Measurements from ENCODE around the gene TCF7L1.
A peak's percentile ranks its signal among the peaks of the same experiment; 100 is the strongest.

Gene TCF7L1

DNA sequence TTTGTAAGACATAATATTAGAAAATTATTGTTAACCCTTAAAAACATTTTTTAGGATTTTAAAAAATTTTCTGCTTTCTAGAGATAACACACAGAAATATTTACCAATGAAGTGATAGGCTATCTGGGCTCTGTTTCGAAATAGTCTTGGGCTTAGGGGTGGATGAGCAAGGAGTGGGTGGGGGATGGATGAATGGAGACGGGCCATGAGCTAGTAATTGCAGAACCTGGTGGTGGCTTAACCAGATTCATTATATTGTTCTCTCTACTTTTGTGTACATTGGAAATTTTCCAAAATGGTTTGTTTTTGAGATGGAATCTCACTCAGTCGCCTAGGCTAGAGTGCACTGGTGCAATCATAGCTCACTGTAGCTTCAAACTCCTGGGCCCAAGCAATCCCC is 89.6 kb downstream of the TCF7L1 start:
- DNase-seq (ENCODE audit: low spot score), result no peak

GRCh38 chr2:85226783-85227182 is 93.6 kb downstream of the TCF7L1 start:
- DNase-seq (ENCODE audit: low spot score), result no peak

DNA sequence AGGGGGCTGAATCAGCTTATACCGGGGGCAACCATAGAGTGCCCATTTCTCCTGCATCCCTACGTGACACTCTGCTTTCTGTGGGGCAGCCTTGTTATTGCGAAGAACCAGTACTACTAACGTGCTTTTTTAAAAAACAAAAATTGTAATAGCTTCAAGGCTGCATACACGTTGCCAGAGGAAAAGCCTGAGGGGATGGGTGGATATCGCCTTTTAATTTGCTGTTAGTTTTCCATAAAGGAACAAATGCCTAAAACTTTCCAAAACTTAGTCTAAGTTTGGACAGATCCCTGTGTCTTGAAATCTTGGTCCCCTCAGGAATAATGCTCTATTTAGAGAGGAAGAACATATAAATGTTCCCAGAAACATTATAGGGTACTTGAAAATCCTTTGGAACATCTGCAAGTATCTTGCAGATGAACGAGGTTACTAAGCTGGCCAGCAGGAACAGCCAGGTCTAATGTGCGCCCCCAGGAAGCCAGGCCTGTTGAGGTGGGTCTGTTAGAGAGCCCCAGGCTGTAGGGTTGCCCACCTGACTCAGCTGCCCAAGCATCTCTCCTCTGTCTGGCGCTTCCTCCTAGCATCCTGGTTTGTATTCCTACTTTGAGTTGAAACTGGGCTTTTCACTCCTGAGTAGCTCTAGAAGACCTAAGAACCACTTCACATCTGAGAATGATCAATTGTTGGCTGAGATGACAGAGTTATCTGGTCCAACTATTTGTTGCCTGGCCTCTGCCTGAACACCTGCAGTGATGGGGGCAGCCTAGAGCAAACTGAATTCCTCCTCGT is 97.7 kb downstream of the TCF7L1 start:
- DNase-seq (ENCODE audit: low spot score), result no peak

DNA sequence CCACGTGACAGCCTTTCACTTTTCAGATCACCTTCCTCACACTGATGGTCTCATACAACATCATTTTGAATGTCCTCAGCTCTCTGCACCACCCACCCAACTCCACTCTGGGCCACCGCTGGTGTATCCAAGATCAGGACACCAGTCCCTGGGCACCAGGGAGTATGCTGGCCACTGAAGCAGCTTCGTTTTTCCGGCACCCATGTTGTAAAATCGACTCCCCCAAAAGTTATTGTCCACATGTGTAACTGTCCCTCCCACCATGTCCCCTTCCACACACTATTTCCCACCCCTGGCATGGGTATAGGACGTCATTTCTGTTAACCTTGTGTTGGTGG is 98.2 kb downstream of the TCF7L1 start:
- no peak for DNase-seq (ENCODE audit: low spot score)

GRCh38 chr2:85231952-85232351 is 98.8 kb downstream of the TCF7L1 start:
- DNase-seq (ENCODE audit: low spot score), result no peak

DNA sequence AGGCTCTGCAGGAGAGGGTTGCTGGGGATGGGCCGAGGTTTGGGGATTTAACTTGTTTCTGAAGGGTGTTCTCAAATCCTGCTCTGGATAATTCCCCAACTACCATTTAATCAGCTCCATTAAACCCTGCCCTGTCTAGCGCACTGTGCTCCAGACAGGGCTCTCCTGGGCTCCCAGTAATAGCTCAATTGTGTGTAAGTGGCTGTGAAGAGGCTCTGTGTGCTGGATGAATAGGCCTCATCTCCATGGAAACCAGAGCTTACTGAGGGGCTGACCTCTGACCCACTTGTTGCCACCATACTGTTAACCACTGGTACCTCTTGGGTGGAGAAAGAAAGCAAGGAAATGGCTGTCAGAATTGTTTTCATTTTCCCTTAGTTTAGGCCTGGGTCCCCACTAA is 101.7 kb downstream of the TCF7L1 start:
- no peak for DNase-seq (ENCODE audit: low spot score)

- no peak for DNase-seq (ENCODE audit: low spot score)
Measured at GRCh38 chr2:85235281-85235680, 102.1 kb downstream of the TCF7L1 start.

DNA sequence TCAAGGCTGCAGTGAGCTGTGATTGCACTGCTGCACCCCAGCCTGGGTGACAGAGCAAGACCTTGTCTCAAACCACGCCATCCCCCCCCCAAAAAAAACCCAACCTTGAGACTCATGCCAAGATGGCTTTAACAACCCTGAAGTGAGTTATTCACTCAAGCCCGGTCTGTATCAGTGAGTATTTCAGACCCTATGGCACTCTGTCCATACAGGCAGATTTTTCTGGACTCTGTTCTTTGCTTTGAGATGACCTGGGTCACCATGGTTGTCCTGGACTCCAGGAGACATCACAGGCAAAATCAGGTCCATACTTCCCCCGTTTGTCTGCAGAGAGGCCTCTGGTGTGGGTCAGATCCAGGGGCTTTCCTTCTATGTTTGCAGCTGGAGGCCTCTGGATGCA is 102.9 kb downstream of the TCF7L1 start:
- DNase-seq (ENCODE audit: low spot score), result no peak

GRCh38 chr2:85237849-85238565 is 104.8 kb downstream of the TCF7L1 start:
- DNase-seq (ENCODE audit: low spot score), result no peak

DNA sequence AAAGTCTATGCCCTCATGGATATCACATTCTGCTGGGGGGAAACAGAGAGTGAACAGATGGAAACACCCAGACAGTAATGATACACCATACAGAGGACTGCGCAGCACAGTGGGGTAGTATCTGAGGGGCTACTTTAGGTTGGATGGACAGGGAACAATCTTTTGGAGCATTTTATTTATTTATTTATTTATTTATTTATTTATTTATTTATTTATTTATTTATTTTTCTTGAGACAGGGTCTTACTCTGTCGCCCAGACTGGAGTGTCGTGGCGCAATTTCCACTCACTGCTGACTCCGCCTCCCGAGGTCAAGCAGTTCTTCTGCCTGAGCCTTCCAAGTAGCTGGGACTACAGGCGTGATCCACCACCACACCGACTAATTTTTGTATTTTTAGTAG is 105.4 kb downstream of the TCF7L1 start:
- no peak for DNase-seq (ENCODE audit: low spot score)

GRCh38 chr2:85239102-85239501 is 105.9 kb downstream of the TCF7L1 start:
- DNase-seq (ENCODE audit: low spot score), result no peak

GRCh38 chr2:85240055-85240454 is 106.9 kb downstream of the TCF7L1 start:
- DNase-seq (ENCODE audit: low spot score), result no peak

- DNase-seq (ENCODE audit: low spot score), result no peak
Measured at GRCh38 chr2:85242321-85242720, 109.1 kb downstream of the TCF7L1 start.

DNA sequence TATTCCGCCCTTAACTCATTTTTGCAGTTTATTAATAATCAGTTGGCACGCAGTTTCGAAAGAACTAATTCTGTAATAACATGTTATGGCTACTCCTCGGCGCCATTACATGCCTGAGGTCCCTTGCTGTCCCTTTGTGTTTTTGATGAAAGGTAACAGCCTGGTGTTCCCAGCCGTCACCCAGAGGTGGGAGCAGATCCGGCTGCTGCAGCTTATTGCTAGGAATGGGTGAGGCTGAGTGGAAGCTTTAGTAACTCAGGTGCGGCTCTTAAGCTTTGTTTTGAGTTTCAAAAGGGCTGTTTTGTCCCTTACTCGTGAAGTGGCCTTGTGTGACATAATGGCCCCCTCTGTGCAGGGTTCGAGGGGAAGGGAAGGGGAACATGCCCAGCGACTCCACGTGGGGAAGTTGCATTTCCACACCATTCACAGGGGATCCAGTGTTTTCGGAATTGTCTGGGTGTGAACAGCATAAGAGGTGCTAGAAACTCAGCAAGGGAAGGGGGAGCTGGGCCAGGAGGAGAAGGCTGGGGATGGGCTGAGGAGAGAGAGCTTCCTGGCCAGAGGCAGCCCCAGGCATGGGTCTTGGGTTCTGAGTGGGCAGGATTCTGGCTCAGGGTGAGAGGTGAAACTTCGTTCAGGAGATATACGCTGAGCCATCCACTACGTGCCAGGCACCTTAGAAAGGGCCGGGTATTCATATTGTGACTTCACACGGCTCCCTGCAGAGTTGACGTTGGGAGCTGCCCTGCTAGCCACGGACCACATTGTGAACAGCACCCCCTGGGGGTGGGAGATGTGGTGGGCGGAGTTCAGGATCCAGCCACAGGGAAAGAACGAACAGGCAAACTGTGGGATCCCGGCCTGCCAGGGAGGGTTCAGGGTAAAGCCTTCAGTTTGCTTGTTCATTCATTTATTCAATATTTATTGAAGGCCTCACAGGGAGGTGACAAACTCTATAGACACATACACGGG is 110.2 kb downstream of the TCF7L1 start:
- DNase-seq (ENCODE audit: low spot score), result no peak

DNA sequence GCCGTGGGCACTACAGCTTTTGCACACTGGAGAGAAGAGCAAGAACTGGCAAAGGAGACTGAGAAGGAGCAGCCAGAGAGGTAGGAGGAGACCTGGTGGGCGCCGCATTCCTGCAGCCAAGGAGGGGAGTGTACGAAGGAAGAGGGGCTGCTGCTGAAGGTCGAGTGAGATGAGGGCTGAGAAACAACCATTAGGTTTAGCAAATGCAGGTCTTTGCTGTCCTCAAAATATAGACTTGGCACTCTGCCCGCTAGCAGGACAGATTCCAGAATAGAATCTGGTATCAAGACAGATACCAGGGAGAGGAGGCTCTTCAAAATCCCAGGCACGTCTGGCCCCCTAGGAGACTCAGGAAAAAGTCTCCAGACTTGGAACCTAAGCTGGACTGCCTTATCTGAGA is 111.6 kb downstream of the TCF7L1 start:
- DNase-seq (ENCODE audit: low spot score), result no peak

DNA sequence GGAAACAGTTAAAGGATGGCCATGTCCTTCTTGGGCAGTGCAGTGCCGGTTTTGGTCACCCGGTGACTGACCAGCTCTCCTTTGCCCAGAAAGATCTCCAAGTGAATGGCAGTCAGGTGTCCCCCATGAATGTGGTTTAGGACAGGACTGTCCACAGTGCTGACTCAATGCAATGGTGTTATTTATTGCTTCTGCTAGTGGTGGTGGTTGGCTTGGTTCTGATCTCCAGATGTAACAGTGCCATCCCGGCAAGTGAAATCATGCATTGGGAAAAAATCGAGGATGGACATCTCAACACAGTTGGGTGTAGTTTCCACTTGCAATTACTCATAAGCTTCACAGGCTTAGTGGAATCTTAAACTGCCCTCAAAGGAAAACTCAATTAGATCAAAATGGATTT is 112.7 kb downstream of the TCF7L1 start:
- peak; percentile 55 for DNase-seq (ENCODE audit: low spot score)

- peak; percentile 31 for DNase-seq (ENCODE audit: low spot score)
Measured at GRCh38 chr2:85246348-85246747, 113.2 kb downstream of the TCF7L1 start.

- no peak for DNase-seq (ENCODE audit: low spot score)
Measured at GRCh38 chr2:85247610-85248009, 114.4 kb downstream of the TCF7L1 start.

- peak; percentile 89 for DNase-seq (ENCODE audit: low spot score)
Measured at GRCh38 chr2:85248773-85249509, 115.7 kb downstream of the TCF7L1 start.

GRCh38 chr2:85250045-85250444 is 116.9 kb downstream of the TCF7L1 start:
- DNase-seq (ENCODE audit: low spot score), result no peak

DNA sequence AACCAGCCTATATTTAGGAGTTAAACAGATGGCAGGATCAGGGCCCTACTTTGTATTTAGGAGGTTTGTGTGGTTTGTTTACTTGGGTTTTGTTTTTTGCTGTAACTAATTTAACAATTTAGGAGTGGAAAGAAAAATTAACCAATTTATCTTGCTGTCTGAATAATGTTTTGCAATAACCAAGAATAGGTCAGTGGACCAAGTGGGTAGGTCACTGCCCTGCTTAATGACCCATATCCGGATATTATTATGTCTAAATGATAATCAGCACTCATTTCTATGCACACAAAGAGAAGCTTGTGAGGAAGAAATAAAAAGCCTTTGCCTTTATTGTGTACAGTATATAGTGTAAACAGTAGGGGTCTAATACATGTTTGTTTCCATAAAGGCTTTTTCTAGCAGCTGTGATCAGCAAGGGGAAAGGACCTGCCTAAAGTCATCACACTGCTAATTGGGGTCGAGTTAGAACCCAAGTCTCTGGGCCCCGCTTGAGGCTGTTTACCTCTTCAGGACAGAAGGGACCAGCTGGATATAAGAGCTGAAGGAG is 118.0 kb downstream of the TCF7L1 start:
- no peak for DNase-seq (ENCODE audit: low spot score)

DNA sequence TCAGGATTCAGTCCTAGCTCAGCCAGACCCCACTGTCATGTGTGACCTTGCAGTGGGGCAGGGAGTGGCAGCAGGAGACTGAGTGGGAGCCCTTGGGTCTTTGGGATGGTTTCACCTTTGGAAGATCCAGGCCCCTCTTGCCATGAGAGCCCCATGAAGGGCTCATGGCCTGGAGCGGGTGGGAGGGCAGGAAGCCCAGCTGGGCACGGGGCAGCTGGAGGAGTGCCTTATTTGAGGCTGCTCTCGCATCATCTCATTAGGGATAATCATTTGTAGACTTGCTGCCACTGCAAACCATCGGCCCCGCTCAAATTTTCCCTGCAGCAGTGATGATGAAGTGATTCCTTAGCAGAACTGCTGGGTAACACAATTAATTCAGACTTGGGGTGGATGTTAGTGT is 120.7 kb downstream of the TCF7L1 start:
- no peak for DNase-seq (ENCODE audit: low spot score)
